Activated naive CD8-positive, alpha-beta T cell treated with anti-CD3 and anti-CD28 coated beads, Interleukin-2, amount 10 ng/mL, durations not matched to agents 7 days and 5 days (primary cell): Measurements from ENCODE around the gene MAP2K5. TPM values are rescaled to one million over a fixed set of nuclear protein-coding genes. Genes with fewer than 3 reads are reported as not detected.
A peak's percentile ranks its signal among the peaks of the same experiment; 100 is the strongest.

Experiments used
- ATAC-seq: fragments of 150-1000 bp; cut with Tn5 transposase; one replicate; pipeline ENCODE4 v1.10.0; 2021; ENCODE audit warnings: low read depth, moderate library complexity
- POLR2A ChIA-PET: fragments of 350-600 bp; sonication (Branson Sonifier 250); formaldehyde crosslinking; loops from one replicate; lab custom pipeline; 2021; ENCODE audit warnings: antibody characterized with exemption; lab: Charles Lee
- DNase-seq: peaks from one replicate; pipeline ENCODE4 v3.0.0; 2021
- H3K27ac Mint-ChIP-seq: one replicate; pipeline ENCODE4 v1.8.0; 2022; ENCODE audit warnings: mild to moderate bottlenecking, mixed read lengths
- H3K27me3 Mint-ChIP-seq: one replicate; pipeline ENCODE4 v1.8.0; 2022; ENCODE audit warnings: mild to moderate bottlenecking, moderate library complexity, mixed read lengths
- H3K36me3 Mint-ChIP-seq: one replicate; pipeline ENCODE4 v1.8.0; 2021; ENCODE audit warnings: mild to moderate bottlenecking, mixed read lengths
- H3K4me1 Mint-ChIP-seq: one replicate; pipeline ENCODE4 v1.8.0; 2021; ENCODE audit warnings: mixed read lengths
- H3K4me3 Mint-ChIP-seq: one replicate; pipeline ENCODE4 v1.8.0; 2022; ENCODE audit warnings: mild to moderate bottlenecking, moderate library complexity, mixed read lengths
- H3K9me3 Mint-ChIP-seq: one replicate; pipeline ENCODE4 v1.8.0; 2021; ENCODE audit warnings: mixed read lengths
- total RNA-seq, 2 experiments: library from RNA; stranded (reverse); gene quantifications; one replicate each; pipeline ENCODE4 v1.2.3, GENCODE V29; 2021

Gene MAP2K5
- total RNA-seq, 2 experiments from 2014 or later = 25.8 to 29.9 TPM

DNA sequence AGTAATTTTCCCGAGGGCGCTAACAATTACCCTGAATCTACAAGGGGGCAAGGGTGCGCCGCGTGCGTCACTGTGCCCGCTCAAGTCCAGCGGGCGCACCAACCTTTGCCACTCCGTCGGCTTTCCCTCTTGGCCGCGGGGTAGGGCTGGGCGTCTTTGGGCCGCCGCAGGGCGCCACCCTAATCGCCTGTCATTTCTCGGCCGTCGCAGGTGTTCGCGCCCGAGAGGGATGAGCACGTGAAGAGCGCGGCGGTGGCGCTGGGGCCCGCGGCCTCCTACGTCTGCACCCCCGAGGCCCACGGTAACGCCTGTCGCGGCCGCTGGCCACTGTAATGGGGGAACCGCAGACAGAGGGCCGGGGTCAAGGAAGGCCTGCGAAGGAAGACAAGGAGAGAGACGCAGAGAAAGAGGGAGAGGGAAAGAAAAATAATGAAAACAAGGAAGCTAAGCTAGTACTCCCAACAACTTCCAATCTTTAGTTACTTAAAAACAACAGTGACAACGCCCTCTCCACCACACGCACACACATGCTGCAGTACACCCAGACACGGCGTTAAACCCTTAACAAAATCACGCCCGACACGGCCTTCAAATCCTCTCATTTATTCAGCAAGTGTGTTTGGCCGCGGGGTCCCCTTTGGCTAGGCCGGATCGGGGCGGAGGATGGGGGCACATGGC, 286.6 kb downstream of the MAP2K5 start:
- ATAC-seq (no peak), DNase-seq (no peak)
- Mint-ChIP-seq H3K36me3 (peaks cover 1% of the 10 kb centered on the region), H3K27ac (peak overlapping the region; percentile 58), H3K27me3 (peaks cover 80% of the 10 kb centered on the region), H3K9me3 (no peaks in the 10 kb centered on the region), H3K4me1 (peaks cover 29% of the 10 kb centered on the region), H3K4me3 (peak overlapping the region; percentile 37)
- POLR2A ChIA-PET = no interaction called here

DNA sequence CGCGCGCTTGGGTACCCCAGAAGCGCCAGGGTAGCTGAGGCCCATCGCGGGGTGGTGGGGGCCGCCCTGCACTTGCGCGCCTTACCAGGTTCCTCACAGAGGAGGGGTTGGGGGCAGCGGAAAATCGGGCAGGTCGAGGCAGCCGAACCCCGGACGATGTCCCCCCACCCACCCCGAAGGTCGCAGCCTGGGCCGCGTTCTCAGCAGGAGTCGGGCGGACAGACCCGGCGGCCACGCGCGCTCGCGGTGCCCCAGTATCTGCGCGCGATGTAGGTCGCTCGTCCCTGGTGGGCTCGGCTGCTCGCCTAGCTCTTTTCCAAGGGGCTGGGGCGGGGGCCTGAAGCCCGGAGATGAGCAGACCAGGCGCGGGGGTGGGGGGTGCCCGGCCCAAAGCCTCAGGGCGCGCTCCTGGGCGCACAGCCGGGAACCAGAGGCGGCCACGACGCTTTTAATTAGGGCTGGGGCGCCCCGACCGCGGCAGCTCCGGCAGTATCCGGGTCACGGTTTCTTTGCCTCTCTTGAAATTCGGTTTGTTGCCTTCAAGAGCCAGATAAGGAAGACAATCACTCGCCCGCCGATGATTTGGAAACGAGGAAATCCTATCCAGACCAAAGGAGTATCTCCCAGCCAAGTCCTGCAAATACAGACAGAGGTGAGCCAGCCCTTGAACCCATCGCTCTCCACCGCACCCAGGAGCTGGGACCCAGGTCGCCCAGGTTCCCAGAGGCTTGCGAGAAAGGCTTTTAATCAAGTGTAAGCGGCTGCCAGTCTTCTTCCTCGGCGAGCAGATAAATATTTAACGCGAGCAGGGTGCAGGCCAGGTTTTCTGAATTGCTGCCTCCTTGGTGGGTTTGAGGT, 287.4 kb downstream of the MAP2K5 start:
- DNase-seq = no peak
- Mint-ChIP-seq H3K27ac (peak overlapping the region; percentile 58), H3K4me1 (peaks cover 29% of the 10 kb centered on the region), H3K4me3 (peak overlapping the region; percentile 19), H3K9me3 (no peaks in the 10 kb centered on the region), H3K36me3 (peaks cover 1% of the 10 kb centered on the region), H3K27me3 (peaks cover 79% of the 10 kb centered on the region)
- no peak for ATAC-seq
- POLR2A ChIA-PET = no interaction called here

DNA sequence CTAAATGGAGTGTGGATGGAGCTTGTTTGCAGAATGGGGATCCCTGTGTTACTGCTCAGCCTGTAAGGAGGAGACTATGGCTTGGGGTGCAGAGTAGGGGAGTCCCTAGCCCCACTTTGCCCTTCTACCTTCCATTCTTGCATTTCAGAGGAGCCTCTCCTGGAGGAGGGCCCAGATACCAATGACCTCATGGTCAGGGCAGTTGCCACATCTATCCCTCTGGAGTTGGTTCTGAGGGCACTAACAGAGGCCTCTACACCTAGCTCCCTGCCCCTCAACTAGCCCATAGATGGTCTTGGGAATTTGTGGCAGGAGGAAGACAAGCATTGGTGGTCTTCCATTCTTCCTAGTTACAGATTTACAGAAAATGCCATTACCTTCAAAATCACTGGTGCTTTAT, 288.9 kb downstream of the MAP2K5 start:
- H3K27ac Mint-ChIP-seq = no peak overlapping the region

DNA sequence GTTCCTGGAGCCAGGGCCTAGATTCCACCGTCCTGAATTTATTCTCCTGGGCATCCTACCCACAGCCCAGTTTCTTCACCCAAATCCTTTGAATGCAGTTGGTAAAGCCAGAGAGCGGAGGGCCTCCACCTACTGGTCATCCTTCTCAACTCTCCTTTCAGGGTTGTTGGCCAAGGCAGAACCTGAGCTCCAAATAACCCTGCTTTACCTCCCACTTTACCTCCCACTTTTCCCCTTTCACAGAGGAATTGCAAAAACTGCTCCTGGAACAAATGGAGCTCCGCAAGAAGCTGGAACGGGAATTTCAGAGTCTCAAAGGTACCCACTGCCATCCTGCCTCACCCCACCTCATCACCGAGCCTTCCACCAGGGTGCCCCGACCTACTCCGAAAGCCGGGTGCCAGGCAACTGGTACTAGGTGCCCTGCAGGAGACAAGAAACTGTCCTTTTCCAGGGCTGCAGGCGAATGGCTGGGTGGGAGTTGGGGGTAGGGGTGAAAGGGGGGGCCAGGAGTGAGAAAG, 289.6 kb downstream of the MAP2K5 start:
- Mint-ChIP-seq H3K4me1 (peaks cover 31% of the 10 kb centered on the region), H3K27me3 (peaks cover 82% of the 10 kb centered on the region), H3K9me3 (no peaks in the 10 kb centered on the region), H3K4me3 (no peak overlapping the region), H3K36me3 (no peaks in the 10 kb centered on the region), H3K27ac (no peak overlapping the region)
- POLR2A ChIA-PET = no interaction called here
- DNase-seq (no peak), ATAC-seq (no peak)

More for the DNA sequence above, 288.9 kb downstream of the MAP2K5 start:
- Mint-ChIP-seq H3K9me3 (no peaks in the 10 kb centered on the region), H3K4me1 (peaks cover 30% of the 10 kb centered on the region), H3K4me3 (no peak overlapping the region), H3K27me3 (peaks cover 80% of the 10 kb centered on the region), H3K36me3 (no peaks in the 10 kb centered on the region)
- POLR2A ChIA-PET = no interaction called here
- no peak for DNase-seq
- no peak for ATAC-seq

DNA sequence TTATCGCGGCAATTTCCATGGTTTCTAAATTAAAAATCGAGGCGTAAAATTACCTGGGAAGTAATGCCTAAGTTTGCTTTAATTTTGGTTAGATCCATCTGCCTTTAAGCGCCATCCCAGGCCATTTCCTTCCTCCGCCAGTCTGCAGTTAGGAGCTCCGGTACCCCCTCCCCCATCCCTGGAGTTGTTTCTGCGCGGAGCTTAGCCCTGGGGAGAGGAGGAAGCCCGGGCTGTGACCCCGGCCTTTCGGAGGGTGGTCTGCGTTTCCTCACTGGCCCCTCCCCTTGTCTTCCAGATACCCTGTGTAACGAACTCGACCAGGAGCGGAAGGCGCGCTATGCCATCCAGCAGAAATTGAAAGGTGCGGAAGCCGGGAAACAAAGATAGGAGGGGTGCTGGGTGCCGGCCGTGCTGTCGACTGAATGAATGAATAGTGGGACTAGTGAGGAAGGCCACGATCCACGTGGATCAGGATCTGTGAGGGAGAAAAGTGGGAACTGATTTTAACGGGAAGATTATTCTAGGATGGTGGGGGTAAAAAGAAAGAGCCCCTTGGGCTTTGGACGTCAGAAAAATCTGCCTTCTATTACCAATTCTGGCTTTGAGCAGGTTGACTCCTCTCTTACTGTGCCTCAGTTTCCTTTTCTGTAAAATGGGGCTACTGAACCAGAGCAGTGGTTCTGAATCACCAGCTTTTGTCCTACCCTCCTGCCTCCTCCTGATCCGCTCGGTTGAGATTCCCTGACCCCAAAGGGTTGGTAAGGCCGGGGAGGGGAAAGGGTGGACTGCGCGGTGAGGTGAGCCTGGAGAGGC, 290.6 kb downstream of the MAP2K5 start:
- H3K4me1 Mint-ChIP-seq = peaks cover 34% of the 10 kb centered on the region
- peak overlapping the region; percentile 78 for H3K4me3 Mint-ChIP-seq
- POLR2A ChIA-PET = no interaction called here
- ATAC-seq (no peak), DNase-seq (no peak)
- no peaks in the 10 kb centered on the region for H3K36me3 Mint-ChIP-seq
- H3K9me3 Mint-ChIP-seq = no peaks in the 10 kb centered on the region
- no peak overlapping the region for H3K27ac Mint-ChIP-seq
- peaks cover 87% of the 10 kb centered on the region for H3K27me3 Mint-ChIP-seq

DNA sequence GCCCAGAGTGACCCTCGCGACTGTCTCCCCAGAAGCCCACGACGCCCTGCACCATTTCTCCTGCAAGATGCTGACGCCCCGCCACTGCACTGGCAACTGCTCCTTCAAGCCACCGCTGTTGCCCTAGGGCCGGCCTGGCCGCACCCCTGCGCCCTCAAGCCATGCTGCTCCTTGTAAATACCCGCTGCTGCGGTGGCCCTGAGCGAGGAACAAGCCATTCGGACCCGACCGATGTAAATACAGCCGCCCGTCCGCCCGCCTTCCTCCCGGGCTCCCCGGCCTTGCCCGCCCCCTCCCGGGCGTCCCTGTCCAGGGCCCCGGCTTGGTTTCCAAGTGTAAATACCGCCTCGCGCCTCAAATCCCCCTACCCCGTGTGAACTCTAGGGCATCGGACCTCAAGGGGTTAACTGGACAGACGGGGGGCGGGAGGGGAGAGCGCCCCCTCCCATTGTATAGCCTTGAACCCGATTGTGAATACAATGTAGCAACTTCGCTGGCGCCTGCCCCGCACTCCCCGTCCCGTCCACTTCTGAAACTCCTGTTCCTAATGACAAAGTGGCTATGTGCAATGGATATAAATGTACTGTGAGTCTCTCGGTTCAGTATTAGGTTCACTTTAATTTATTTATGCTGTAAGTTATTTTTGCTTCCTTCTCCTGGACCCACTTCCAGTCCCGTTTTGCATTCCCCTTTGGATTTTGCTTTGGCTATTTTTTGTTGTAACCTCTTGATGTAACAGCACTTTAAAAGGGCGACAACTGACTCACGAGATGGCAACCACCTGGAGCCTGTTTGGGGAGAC, 291.4 kb downstream of the MAP2K5 start:
- DNase-seq = peak; percentile 73
- H3K27me3 Mint-ChIP-seq = peaks cover 83% of the 10 kb centered on the region
- H3K4me1 Mint-ChIP-seq = peaks cover 37% of the 10 kb centered on the region
- no peaks in the 10 kb centered on the region for H3K36me3 Mint-ChIP-seq
- H3K9me3 Mint-ChIP-seq = no peaks in the 10 kb centered on the region
- H3K4me3 Mint-ChIP-seq = peak overlapping the region; percentile 78
- POLR2A ChIA-PET = no interaction called here
- peak; percentile 54 for ATAC-seq
- no peak overlapping the region for H3K27ac Mint-ChIP-seq

DNA sequence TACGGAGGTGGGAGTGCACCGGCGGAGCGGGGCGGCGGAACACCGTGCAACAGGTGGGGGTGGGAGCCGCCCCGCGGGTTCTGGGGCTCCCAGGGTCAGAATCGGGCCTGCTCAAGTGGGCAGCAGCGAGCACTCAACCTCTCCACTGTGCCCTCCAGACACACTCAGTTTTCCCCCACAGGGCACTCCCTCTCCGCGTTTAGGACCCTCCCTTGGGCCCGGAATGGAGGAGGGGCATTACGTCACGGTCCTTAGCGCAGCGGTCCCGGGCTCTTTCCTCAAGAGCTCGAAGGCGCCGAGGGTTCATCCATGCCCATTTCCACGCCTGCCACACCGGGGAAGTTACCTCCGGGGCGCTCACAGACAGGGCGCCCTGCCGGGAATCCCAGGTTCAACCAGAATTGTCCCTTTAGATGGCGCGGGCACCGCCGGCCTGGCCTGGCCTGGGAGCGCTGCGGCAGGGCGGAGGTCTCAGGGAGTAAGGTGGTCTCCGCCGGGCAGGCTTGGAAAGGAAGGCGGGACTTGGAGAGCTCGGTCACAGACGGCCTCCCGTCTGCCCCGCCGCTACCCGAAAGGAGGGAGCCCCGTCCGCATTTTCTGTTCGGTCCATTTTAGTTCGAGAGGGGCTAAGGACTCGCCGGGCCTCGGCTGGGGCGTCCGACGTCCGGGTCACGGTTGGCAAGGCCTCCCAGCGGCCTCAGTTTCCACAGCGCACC, 292.2 kb downstream of the MAP2K5 start:
- H3K36me3 Mint-ChIP-seq = no peaks in the 10 kb centered on the region
- H3K27ac Mint-ChIP-seq = no peak overlapping the region
- peaks cover 34% of the 10 kb centered on the region for H3K4me1 Mint-ChIP-seq
- POLR2A ChIA-PET = no interaction called here
- no peaks in the 10 kb centered on the region for H3K9me3 Mint-ChIP-seq
- peak; percentile 54 for DNase-seq
- peaks cover 76% of the 10 kb centered on the region for H3K27me3 Mint-ChIP-seq
- H3K4me3 Mint-ChIP-seq = peak overlapping the region; percentile 78
- ATAC-seq = no peak

DNA sequence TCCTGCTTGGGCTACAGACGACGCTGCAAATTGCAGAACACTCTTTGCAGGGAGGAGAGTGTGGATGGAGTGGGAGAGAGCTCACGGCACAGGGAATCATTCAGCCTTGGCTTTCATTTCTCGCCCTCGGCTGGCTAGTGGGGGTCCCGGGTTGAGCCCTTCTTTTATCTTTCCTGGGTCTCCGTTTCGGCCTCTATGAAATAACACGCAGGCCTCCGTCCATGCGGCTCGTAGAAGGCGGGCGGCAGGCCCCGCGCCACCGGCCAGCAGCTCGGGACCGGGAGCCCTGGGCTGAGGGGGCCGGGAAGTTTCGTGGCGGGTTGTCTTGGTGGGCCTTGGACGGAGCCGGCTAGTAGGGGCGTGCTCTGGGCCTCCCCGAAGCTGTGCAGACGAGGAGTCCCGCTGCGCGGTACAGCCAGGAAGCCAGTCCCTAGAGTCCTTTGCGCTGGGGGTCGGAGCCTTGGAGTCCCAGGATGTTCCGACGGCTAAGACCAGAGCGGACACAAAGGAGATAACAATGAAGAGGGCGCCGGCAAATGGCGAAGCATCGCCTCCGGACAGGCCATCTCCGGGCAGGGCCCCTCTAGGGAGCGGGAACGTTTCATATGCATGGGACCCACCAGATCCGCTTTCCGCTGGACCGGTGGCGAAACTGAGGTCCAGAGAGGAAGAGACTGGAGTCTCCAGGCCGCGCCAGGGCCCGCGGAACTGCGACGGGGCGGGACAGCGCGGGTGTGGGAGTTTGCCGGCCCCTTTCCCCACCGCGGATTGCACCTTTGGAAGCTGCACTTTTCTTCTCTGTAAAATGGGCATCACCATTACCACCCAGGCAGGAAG, 293.0 kb downstream of the MAP2K5 start:
- no peak for ATAC-seq
- peaks cover 3% of the 10 kb centered on the region for H3K36me3 Mint-ChIP-seq
- peaks cover 34% of the 10 kb centered on the region for H3K4me1 Mint-ChIP-seq
- no peaks in the 10 kb centered on the region for H3K9me3 Mint-ChIP-seq
- no peak overlapping the region for H3K27ac Mint-ChIP-seq
- POLR2A ChIA-PET = no interaction called here
- peak; percentile 60 for DNase-seq
- peak overlapping the region; percentile 78 for H3K4me3 Mint-ChIP-seq
- peaks cover 70% of the 10 kb centered on the region for H3K27me3 Mint-ChIP-seq

DNA sequence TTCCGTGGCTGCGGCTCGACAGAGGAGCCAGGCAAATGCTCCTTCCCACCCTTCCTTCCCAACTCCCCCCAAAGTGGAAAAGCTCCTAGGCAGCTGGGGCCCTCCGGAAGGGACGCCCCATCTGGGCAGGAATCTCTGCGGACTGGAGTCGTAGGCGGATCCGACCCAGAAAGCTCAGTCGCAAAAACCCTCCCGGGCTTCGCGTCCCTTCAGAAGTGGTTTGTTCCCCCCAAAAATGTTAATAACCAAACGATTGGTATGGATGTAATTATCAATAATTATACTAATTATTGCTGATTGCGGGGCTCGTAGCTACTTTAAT, 293.6 kb downstream of the MAP2K5 start:
- Mint-ChIP-seq H3K27me3 (peaks cover 64% of the 10 kb centered on the region), H3K4me3 (peak overlapping the region; percentile 78), H3K27ac (no peak overlapping the region), H3K36me3 (peaks cover 3% of the 10 kb centered on the region), H3K9me3 (no peaks in the 10 kb centered on the region), H3K4me1 (peaks cover 35% of the 10 kb centered on the region)
- POLR2A ChIA-PET = no interaction called here
- no peak for ATAC-seq
- peak; percentile 47 for DNase-seq

DNA sequence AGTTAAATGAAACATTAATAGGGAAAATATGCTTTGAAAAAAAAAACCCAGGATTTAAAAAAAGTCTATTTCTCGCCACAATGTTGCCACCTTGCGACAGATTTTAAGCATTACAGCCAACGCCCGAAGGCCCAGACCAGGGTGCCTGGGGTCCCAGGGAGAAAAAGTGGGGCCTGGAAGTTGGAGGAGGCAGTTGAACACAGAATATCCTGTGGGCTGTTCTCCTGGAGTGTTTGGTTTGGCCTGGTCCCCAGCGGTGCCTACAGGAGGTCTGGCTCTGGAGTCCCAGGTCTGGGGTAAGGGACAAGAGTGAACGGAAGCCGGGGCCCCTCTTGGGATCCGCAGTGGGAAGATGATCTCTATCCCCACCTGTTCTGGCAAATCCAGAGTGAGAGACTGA, 294.0 kb downstream of the MAP2K5 start:
- POLR2A ChIA-PET = interaction anchor here (0.8 kb wide), 1 partner anchor 315 kb away, joined by 4 read pairs; the partner anchor contains the start of gene C15orf61
- peaks cover 3% of the 10 kb centered on the region for H3K36me3 Mint-ChIP-seq
- H3K27me3 Mint-ChIP-seq = peaks cover 60% of the 10 kb centered on the region
- H3K4me1 Mint-ChIP-seq = peaks cover 39% of the 10 kb centered on the region
- H3K4me3 Mint-ChIP-seq = peak overlapping the region; percentile 78
- no peak for ATAC-seq
- no peaks in the 10 kb centered on the region for H3K9me3 Mint-ChIP-seq
- H3K27ac Mint-ChIP-seq = no peak overlapping the region
- DNase-seq = peak; percentile 55

DNA sequence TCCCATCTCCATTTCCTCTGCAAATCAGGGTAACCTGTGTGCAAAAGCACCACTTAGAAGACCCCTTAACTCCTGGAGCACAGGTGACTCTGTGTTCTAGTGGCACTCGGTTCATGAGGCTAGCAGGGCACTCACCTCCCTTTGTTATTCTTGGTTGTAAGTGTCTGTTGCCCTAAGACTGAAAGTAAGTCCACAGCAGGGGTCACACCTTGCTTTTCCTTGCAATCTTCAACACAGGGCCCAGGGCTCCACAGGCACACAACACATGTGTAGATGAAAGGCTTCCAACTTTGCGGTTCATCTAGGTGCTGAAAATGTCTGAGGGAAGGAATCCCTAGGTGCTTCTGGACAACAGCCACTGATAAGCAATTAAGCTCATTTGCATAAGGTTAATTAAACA, 294.5 kb downstream of the MAP2K5 start:
- no peak for DNase-seq
- H3K4me1 Mint-ChIP-seq = peaks cover 39% of the 10 kb centered on the region
- peaks cover 3% of the 10 kb centered on the region for H3K36me3 Mint-ChIP-seq
- no peak overlapping the region for H3K4me3 Mint-ChIP-seq
- POLR2A ChIA-PET = interaction anchor here (0.8 kb wide), 1 partner anchor 316 kb away, joined by 4 read pairs; the partner anchor contains the start of gene C15orf61
- H3K27ac Mint-ChIP-seq = no peak overlapping the region
- peaks cover 56% of the 10 kb centered on the region for H3K27me3 Mint-ChIP-seq
- ATAC-seq = no peak
- no peaks in the 10 kb centered on the region for H3K9me3 Mint-ChIP-seq
